Stimulated activated CD4-positive, alpha-beta T cell treated with anti-CD3 and anti-CD28 coated beads, Interleukin-4, amount 100 ng/mL, for 4 hours (primary cell): Measurements from ENCODE around the gene NNAT.

Experiments
- DNase-seq, 2 experiments: peaks; one replicate each; pipeline ENCODE4 v3.0.0-alpha.2; 2020

NNAT gene

DNA sequence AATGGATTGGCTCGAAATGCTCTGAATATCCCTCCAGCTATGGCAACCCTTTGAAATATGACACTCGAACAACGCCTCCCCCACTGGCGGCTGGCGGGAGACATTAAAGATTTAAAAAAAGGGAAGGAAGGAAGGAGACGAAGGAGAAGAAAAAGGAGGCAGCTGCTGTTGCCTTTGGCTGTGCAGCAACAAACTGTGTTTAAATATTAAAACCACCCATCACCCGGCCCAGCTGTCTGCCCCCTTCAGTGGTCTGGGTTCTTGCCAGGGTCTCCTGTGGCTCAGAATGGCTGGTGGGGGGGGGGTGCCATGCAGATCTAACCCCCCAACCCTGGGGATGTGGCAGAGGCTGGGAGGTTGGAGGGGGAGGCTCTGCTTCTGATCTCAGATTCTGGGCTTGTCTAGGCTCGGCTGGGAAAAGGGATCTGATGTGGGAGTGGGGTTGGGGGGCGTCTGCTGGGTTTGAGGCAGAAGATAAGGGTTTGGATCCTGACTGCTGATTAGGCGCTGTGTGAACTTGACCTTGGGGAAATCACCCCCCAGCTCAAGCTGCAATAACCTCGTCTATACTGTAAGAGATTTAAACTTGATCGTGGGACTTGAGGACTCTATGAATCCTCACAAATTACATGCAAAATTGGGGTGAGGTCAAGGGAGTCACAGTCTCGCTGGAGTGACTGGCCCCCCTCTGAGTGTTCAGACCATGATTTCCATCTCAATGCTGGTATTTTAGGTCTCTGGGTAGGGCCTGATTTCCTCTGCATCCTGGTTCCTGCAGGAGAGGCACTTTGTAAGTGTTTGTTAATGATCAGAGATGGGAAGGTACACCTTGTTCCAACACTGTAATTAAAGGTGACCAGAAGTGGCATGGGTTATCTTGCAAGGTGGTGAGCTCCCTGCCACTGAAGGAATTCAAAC is 46.9 kb downstream of the NNAT start:
- DNase-seq, result no peak

DNA sequence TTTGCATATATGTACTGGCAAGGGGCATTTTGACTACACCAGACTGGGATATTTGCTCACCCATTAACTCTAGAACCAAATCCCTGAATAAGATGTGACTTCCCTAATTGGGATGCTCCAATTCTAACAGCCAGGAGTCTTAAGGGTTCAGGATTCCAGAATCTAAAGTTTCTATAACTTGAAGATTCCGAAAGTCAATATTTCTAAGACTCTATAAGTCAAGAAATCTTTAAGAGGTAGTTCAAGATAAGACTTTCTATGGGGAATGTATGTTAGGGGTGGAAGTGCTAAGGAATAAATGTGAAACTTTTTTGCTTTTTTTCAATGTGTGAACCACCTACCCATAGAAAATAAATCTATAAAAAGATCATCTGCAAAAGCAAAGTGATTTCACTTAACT is 49.4 kb downstream of the NNAT start:
- no peak for DNase-seq

DNA sequence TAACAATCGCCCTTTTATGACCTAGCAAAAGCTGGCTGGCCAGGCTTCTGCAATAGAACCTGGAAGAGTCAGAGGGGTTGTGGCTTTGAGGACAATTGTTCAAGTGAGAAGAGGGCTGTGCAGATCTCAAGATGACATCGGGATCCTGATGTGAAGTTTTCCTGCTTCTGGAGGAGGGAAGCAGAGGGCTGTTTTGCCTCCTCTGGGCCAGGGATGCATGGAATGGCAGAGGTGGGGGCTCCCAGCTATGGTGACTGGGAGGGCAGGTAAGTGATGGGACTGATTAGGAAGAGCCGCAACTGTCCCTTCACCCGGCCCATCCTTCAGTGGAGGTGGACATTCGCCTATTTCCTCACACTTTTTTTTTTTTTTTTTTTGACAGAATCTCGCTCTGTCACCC is 50.0 kb downstream of the NNAT start:
- no peak for DNase-seq
